CD4-positive, alpha-beta T cell treated with Interleukin-6 at 100 ng/mL for 8 hours (primary cell): Measurements from ENCODE around the gene CELF1.
"Not testable (repeated sequence)": the region's sequence is repeated elsewhere in the genome, so short reads cannot be mapped to it uniquely, and the experiment has no call there.

ENCODE experiments used
- DNase-seq: peaks from one replicate; pipeline ENCODE4 v3.0.0-alpha.2; 2020; ENCODE audit warnings: mixed read lengths, low spot score

Gene CELF1

GRCh38 chr11:47573321-47573720, 20.4 kb upstream of the CELF1 start:
- DNase-seq = no peak

- DNase-seq = no peak
Observed at GRCh38 chr11:47572715-47573255, 19.9 kb upstream of the CELF1 start.

- no peak for DNase-seq
Observed at GRCh38 chr11:47571895-47572294, 19.0 kb upstream of the CELF1 start.

- DNase-seq = no peak
Observed at GRCh38 chr11:47571357-47571729, 18.4 kb upstream of the CELF1 start.

GRCh38 chr11:47570651-47571356, 17.9 kb upstream of the CELF1 start:
- DNase-seq = no peak

GRCh38 chr11:47569646-47570045, 16.7 kb upstream of the CELF1 start:
- DNase-seq = no peak

- no peak for DNase-seq
Observed at GRCh38 chr11:47566149-47566698, 13.3 kb upstream of the CELF1 start.

GRCh38 chr11:47565340-47566148, 12.6 kb upstream of the CELF1 start, which contains the start of gene PTPMT1:
Gene PTPMT1 (plus strand): TSS chr11:47565599. CDS start chr11:47565623, 24 bp downstream.
- peak; percentile 55 for DNase-seq

- DNase-seq = no peak
Observed at GRCh38 chr11:47564933-47565339, 12.0 kb upstream of the CELF1 start.

GRCh38 chr11:47564366-47564765, 11.4 kb upstream of the CELF1 start:
- DNase-seq = not testable (repeated sequence)

GRCh38 chr11:47562393-47562792, 9.5 kb upstream of the CELF1 start:
- not testable (repeated sequence) for DNase-seq

- DNase-seq = no peak
Observed at GRCh38 chr11:47560426-47560825, 7.5 kb upstream of the CELF1 start.

- no peak for DNase-seq
Observed at GRCh38 chr11:47558695-47559094, 5.8 kb upstream of the CELF1 start.

GRCh38 chr11:47557004-47557403, 4.1 kb upstream of the CELF1 start:
- DNase-seq = not testable (repeated sequence)

GRCh38 chr11:47553406-47553743, 443 bp upstream of the CELF1 start:
- no peak for DNase-seq

- DNase-seq = no peak
Observed at GRCh38 chr11:47552056-47552565, 821 bp downstream of the CELF1 start.

GRCh38 chr11:47551086-47551485, 1.8 kb downstream of the CELF1 start:
- DNase-seq = no peak

GRCh38 chr11:47550288-47551047, 2.5 kb downstream of the CELF1 start:
- no peak for DNase-seq

- DNase-seq = not testable (repeated sequence)
Observed at GRCh38 chr11:47546274-47546673, 6.7 kb downstream of the CELF1 start.

GRCh38 chr11:47545298-47545697, 7.6 kb downstream of the CELF1 start:
- DNase-seq = no peak

- no peak for DNase-seq
Observed at GRCh38 chr11:47541070-47541469, 11.9 kb downstream of the CELF1 start.

- DNase-seq = no peak
Observed at GRCh38 chr11:47539681-47540039, 13.3 kb downstream of the CELF1 start.
